Esophagus muscularis mucosa (tissue), 4 donors: ENCODE results near the gene ZNF514.

Experiments used
- EP300 ChIP-seq: sonication (generic); formaldehyde crosslinking; IDR thresholded peaks from one replicate; pipeline ENCODE4 v1.6.1; 2017; ENCODE audit warnings: antibody characterized with exemption
- POLR2A ChIP-seq: fragments of 450-650 bp; IDR thresholded peaks from one replicate; pipeline ENCODE4 v1.6.1; 2017; ENCODE audit warnings: antibody characterized with exemption, moderate library complexity, mild to moderate bottlenecking, low read depth
- POLR2AphosphoS5 ChIP-seq, 2 donors: sonication (generic); formaldehyde crosslinking; IDR thresholded peaks; one replicate each; pipeline ENCODE4 v1.6.1; 2017; ENCODE audit warnings: antibody characterized with exemption in 2 of 2
- TF ChIP-seq, protein P1 (sequence below), 3 experiments: fragments of 200-600 bp in 2 of 3; fragments of 450-650 bp in 1 of 3; sonication (generic) in 2 of 3; IDR thresholded peaks; one replicate each; pipeline ENCODE4 v1.5.1; 2017 to 2019; ENCODE audit warnings: antibody characterized with exemption in 3 of 3, mild to moderate bottlenecking in 2 of 3, moderate library complexity in 1 of 3

GRCh38 chr2:95185197-95185596 is 25.5 kb upstream of the ZNF514 start:
- TF ChIP-seq EP300: no peak
- TF ChIP-seq POLR2A: no peak
- TF ChIP-seq, protein P1, sequence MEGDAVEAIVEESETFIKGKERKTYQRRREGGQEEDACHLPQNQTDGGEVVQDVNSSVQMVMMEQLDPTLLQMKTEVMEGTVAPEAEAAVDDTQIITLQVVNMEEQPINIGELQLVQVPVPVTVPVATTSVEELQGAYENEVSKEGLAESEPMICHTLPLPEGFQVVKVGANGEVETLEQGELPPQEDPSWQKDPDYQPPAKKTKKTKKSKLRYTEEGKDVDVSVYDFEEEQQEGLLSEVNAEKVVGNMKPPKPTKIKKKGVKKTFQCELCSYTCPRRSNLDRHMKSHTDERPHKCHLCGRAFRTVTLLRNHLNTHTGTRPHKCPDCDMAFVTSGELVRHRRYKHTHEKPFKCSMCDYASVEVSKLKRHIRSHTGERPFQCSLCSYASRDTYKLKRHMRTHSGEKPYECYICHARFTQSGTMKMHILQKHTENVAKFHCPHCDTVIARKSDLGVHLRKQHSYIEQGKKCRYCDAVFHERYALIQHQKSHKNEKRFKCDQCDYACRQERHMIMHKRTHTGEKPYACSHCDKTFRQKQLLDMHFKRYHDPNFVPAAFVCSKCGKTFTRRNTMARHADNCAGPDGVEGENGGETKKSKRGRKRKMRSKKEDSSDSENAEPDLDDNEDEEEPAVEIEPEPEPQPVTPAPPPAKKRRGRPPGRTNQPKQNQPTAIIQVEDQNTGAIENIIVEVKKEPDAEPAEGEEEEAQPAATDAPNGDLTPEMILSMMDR (IDR thresholded peaks at IDR 0.05): no peak
- no peak for TF ChIP-seq POLR2AphosphoS5 (IDR thresholded peaks at IDR 0.05)
